ENCODE data around the gene NKX6-1.

DNA sequence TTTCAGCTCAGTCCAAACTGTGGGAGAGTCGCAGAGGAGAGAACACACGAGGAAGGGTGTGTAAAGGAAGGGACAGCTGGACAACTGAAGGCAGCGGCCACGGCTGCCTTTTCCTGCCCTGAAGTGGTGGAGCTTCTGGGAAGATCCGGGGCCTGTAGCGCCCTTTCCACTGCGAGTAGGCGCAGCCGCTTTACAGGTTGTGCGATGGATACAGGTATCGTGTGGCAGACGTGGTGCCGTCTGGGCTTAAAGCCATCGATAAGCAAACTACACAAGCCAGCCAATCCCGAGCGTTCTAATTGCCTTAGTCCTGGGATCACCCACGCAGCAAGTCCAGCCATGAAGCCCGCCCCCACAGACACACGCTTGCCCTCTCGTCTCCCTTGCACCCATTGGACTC lies 15.4 kb downstream of the NKX6-1 start:
- TF ChIP-seq, protein P1, sequence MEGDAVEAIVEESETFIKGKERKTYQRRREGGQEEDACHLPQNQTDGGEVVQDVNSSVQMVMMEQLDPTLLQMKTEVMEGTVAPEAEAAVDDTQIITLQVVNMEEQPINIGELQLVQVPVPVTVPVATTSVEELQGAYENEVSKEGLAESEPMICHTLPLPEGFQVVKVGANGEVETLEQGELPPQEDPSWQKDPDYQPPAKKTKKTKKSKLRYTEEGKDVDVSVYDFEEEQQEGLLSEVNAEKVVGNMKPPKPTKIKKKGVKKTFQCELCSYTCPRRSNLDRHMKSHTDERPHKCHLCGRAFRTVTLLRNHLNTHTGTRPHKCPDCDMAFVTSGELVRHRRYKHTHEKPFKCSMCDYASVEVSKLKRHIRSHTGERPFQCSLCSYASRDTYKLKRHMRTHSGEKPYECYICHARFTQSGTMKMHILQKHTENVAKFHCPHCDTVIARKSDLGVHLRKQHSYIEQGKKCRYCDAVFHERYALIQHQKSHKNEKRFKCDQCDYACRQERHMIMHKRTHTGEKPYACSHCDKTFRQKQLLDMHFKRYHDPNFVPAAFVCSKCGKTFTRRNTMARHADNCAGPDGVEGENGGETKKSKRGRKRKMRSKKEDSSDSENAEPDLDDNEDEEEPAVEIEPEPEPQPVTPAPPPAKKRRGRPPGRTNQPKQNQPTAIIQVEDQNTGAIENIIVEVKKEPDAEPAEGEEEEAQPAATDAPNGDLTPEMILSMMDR (IDR thresholded peaks at IDR 0.05), result no peak
- no peak for TF ChIP-seq EP300 (IDR thresholded peaks at IDR 0.05)
